ENCODE data around the gene FAM83E. TPM values are rescaled to one million over a fixed set of nuclear protein-coding genes. Genes with fewer than 3 reads are reported as not detected.
"Not testable (repeated sequence)": the region's sequence is repeated elsewhere in the genome, so short reads cannot be mapped to it uniquely, and the experiment has no call there.

FAM83E gene
- total RNA-seq (2014; rRNA removed; shearing (Covaris generic)), result not detected in 2 replicates

DNA sequence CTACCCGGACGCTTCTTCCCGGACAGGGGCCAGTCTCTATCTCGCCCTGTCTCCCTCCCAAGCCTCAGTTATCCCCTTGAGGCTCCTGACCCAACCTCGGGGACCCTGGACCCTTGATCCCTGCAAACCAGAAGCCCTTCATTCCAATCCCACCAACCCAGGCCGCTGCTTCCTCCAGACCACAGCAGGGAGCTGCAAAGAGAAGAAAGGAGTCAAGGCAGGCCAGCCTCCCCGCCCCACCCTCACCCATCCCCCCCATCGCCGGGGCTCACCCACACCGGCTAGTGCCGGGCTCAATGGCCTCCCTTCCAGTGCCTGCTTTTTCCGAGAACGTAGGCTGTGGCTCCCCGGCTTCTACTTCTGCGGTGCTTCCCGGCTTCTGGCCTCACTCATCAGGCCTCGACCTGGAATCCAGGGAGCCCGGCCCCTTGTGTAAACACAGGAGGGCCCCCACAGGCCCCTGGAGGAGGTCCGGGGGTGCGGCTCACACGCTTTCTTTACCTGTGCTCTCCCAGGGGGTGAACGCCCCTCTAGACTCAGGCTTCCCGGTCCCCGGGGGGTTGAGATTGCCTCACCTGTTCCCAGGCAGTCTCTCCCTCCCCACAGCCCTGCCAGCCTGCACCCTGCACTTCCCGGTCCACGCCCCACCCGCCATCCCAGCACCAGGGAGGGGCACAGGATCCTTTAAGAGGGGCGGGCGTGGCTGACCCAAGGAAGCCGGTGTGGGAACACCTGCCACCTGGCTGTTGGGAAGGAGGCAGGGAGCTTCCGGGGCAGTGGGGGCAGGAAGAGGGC is at the start of gene FAM83E:
Gene FAM83E, minus strand, starts transcription at position 641 of the 795 bp plus-strand sequence. CDS start 1,704 bp downstream, outside the sequence.
- DNase-seq (ENCODE audit: low read depth), result peak; percentile 46

DNA sequence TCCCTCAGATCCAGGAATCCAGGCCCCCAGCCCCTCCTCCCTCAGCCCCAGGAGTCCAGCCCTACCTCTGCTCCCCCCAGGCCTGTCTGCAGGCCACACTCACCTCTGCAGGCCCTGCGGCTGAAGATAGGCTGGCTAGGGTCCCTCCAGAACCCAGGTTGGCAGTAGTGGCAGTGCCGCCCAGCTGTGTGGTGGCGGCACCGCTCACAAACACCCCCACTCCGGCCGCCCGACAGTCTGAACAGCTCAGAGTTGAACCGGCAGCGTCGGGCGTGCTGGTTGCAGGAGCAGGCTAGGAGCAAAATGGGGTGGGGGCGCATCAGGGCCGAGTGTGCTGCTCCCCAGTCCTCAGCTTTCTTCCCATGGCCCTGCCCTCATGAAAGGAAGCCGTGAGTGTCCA is 49.6 kb upstream of the FAM83E start:
- DNase-seq (ENCODE audit: low read depth), result no peak

DNA sequence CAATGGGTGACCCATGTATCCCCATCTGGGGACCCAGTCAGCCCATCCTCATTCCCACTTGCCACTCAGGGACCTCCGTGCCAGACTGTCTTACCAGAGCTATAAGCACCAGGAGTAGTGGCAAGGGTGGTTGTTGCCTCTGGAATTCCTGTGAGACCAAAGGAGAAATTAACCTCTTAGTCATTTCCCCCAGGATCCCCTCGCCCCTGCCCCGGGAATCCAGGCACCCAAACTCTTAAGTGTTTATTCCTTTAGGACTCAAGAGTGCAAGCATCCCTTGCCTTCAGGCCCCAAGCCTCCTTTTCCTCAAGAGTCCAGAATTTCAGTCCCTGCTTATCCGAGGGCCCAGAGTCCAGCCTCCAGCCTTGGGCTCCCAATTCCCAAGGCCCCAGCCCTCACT is 48.8 kb upstream of the FAM83E start:
- DNase-seq (ENCODE audit: low read depth), result no peak

DNA sequence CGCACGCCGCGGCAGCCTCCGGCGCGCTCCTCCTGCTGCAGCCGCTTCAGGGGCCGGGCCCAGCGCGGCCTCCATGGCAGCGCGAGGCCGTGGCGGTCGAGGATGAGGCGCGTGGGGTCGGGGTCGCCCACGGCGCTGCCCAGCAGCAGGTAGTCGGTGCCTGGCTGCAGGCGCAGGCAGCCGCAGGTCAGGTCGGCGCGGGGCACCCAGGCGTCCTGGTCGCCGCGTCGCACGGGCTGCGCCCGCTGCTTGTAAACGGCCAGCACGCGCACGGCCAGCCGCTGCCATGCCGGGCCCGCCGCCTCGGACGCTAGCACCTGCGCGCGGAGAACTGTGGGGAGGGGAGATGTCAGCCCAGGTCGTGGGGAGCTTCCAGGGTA is 46.8 kb upstream of the FAM83E start:
- DNase-seq (ENCODE audit: low read depth), result no peak

DNA sequence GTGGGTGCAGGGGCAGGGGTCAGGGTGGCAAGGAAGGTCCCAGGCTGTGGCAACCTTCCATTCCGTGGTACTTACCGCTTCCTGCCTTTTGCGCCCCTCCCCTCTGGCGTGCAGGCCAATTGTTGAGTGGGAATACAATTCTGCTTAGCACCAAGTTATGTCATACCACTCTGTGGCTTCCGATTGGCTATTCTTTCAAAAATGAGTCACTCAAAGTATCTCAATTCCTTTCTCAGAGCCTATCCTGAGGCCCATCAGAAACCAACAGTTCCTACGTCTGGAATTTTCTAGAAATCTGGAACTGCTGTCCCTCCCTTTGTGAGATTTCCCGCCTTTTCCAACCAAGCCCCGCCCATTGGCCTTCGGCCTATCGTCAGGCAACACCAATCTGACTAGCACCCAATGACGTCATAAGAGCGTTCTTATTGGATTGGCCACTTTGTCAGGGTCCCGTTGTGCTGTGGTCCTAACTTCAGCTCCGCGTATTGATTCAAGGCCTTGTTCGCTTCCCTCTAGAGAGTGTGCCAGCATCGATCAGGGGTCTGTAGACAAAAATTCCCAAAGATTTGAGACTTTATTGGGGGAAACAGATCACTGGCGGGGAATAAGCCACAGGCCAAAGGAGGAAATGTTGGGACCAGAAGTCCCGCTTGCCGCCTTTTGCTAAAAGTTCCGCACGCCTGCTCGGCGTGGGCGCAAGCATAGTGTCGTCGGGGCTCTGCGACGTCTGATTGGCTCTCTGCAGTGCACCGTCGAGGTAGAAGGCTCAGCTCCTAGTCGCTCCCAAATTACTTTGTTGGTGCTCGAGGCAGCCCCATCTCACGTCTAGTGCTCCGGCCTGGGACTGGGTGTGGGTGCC is 46.2 kb upstream of the FAM83E start:
- peak; percentile 89 for DNase-seq (ENCODE audit: low read depth)

DNA sequence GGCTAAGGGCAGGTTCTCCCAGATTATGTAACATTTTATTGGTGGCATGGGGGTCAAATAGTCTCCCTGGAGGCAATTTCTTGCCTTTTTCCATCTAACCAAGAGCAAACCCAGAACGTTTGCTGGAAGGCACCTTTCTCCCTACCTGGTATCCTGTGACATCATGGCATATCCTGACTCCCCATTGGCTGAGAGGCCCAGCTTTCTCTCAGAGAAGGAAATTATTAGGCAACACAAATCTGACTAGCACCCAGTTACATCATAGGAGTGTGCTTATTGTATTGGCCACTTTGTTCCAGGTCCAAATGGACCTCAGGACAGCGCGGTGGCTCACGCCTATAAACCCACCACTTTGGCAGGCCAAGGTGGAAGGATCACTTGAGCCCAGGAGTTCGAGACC is 44.9 kb upstream of the FAM83E start:
- DNase-seq (ENCODE audit: low read depth), result no peak

DNA sequence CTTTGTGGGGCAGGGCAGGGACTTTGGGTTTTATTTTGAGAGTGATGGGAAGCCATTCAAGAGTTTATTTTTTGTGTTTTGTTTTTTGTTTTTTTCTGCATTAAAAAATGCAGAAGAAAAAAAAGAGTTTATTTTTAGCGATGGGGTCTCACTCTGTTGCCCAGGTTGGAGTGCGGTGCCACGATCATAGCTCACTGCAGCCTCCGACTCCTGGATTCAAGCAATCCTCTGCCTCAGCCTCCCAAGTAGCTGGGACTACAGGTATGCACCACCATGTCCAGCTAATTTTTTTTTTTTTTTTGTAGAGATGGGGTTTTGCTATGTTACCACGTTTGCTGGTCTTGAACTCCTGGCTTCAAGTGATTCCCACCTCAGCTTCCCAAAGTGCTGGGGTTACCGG is 43.6 kb upstream of the FAM83E start:
- DNase-seq (ENCODE audit: low read depth), result no peak

DNA sequence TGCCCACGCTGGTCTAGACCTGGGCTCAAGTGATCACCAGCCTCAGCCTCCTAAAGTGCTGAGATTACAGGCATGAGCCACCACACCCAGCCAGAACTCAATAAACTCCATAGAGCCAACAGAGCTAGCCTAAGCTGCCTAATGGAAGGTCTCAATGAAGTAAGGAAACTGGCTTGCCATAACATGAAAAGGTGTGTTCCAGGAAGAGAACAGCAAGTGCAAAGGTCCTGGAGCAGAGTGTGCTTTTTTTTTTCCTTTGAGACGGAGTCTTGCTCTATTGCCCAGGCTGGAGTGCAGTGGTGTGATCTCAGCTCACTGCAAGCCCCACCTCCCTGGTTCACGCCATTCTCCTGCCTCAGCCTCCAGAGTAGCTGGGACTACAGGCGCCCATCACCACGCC is 43.0 kb upstream of the FAM83E start:
- DNase-seq (ENCODE audit: low read depth), result not testable (repeated sequence)

DNA sequence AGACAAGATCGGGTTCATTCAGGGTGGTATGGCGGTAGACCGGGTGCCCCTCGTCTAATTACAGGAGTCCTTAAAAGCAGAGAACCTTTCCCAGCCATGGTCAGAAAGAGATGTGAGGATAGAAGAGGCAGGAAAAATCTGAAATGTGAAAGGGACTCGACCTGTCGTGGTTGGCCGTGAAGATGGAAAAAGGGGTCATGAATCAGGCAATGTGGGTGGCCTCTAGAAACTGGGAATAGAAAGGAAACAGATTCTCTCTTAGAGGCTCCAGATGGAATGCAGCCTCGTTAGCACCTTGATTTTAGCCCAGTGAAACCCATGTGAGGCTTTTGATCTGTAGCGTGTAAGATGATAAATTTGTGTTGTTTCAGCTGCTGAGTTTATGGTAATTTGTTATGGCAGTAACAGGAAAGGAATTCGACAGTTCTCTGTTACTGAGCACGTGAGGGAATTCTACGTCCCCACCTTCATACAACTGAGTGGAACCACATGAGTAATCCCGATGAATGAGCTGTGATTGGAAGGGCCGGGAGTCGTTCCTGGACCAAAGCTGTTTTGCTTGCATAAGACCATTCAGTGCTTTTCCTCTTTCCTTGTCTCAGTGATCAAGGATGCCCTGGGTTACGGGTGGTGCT is 42.1 kb upstream of the FAM83E start:
- peak; percentile 71 for DNase-seq (ENCODE audit: low read depth)

DNA sequence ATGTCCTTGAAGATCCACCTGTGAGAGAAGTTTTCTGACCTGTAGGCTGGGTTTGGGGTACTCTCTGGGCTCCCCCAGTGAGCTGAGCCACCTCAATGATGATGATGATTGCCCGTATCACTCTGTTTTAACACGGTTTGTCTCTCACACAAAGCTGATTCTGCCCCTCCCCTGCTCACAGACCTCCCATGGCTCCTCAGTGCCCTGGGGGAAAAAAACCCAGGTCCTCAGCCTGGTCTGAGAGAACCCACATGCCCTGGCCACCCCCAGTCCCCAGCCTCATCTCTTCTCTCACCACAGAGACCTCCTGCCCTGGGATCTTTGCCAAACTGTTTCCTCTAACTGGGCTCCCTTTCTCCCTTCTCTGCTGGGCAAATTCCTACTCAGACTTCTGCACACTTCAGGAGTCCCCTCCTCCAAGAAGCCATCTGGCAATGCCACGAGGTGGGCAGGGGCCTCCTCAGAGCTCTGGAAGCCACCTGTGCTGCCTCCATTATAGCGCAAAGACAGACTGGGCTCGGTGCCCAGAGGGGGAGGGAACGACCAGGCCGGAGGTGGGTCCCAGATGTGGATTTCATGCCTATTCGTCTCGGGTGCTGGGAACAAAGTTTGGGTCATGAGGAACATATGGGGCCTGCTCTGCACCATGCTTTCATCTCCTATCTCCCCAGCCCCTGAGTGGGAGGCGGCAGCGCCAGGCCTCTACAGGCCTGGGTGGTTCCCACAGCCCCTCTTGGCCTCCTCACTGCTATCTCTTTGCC is 39.6 kb upstream of the FAM83E start:
- DNase-seq (ENCODE audit: low read depth), result peak; percentile 4

DNA sequence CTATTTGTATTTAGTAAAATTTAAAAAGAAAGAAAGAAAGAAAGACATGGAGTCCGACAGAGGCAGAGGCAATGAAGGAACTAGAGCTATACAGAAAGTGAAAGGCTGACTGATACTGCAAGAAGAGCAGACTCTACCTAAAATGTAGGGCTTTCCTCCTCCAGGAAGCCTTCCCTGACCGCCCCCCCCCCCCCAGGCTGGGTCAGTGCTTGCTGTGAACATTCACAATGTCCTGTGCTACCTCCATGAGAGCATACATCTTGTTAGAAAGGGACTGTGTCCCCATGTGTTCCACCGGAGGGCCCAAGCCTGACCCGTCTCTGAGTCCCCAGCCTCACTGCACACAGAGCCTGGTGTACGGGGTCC is 36.8 kb upstream of the FAM83E start:
- DNase-seq (ENCODE audit: low read depth), result no peak

DNA sequence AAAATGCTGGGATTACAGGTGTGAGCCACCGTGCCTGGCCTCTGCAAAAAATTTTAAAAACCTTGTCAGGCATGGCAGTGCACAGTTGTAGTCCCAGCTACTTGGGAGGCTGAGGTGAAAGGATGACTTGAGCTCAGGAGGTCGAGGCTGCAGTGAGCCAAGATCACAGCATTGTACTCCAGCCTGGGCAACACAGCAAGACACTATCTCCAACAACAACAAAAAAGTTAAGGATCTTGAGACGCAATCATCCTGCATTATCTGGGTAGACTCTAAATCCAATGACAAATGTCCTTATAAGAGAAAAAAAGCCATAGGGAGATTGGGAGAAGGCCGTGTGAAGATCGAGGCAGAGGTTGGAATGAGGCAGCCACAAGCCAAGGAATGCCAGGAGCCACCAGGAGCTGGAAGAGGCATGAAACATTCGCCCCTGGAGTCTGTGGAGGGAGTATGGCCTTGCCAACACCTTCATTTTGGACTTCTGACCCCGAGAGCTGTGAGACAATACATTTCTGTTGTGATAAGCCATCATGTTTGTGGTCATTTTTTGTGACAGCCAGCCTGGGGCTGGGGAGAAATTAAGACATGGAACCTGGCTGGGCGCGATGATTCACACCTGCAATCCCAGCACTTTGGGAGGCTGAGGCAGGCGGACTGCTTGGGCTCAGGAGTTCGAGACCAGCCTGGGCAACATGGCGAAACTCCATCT is 36.3 kb upstream of the FAM83E start:
- DNase-seq (ENCODE audit: low read depth), result no peak

DNA sequence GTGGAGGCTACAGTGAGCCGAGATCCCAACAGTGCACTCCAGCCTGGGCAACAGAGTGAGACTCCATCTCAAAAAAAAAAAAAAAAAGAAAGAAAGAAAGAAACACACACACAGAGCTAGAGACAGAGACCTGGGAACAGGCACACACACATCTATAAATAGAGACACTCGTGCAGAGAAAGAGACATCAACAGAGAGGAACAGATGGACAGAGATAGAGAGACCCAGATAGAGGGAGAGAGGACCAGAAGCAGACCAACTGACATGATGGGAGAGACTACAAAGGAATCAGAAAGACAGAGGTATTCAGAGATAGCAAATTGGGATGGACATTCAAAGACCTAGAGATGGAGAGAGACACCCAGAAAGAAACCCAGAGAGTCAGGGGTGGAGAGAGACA is 33.3 kb upstream of the FAM83E start:
- DNase-seq (ENCODE audit: low read depth), result no peak

DNA sequence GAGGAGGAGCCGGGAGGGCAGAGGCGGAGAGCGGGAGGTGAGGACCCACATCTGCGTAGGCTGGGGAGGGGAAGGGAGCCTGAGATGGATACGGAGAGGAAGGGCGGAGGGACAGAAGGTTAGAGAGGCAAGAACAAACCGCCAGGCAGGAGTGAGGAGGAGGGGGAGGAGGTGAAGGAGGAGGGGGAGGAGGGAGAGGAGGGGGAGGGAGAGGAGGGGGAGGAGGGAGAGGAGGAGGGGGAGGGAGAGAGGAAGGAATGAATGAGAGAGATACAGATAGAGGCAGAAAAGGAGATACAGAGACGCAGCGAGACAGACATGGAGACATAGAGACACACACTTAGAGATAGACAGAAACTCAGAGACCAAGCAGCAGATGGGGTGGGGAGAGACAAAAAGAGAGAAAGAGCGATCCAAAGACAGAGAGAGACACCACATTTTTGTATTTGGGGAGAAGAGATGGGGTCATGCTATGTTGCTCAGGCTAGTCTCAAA is 31.9 kb upstream of the FAM83E start:
- DNase-seq (ENCODE audit: low read depth), result no peak

DNA sequence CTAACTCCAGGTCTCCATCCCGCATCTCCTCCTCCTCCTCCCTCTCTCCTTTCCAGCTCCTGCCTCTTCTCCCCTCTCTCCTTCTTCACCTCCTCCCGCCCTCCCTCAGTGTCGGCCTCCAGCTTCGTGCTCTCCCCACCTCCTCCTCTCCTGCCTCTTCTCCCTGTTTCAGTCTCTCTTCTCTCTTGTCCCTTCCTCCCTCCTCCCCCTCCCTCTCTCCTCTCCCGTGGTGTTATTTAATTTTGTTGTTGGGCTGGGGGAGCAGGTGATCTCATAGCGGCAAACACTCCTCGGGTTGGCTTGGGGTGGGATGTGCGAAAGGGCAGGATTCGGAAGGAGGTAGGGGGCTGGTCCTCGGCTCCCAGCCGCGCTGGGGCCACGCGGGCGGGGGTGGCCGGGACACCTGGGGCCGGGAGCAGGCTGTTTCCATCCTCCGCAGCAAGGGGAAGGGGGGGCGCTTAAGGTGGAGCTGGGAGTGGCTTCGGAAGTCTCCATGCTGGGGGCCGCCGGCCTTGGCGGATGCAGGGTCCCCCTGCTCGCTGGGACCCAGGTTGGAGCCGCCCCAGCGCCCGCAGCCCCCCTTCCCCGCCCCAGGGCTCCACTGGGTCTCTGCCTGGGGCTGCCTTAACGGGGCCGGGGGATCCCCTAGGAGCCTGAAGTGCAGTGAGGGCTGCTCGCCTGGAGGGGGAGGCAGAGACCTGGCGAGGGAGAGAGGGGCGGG is 31.3 kb upstream of the FAM83E start, which contains the start of gene CA11:
Gene CA11, minus strand, starts transcription at position 187 of the 721 bp plus-strand sequence. CDS start 555 bp downstream, outside the sequence.
- DNase-seq (ENCODE audit: low read depth), result peak; percentile 91

DNA sequence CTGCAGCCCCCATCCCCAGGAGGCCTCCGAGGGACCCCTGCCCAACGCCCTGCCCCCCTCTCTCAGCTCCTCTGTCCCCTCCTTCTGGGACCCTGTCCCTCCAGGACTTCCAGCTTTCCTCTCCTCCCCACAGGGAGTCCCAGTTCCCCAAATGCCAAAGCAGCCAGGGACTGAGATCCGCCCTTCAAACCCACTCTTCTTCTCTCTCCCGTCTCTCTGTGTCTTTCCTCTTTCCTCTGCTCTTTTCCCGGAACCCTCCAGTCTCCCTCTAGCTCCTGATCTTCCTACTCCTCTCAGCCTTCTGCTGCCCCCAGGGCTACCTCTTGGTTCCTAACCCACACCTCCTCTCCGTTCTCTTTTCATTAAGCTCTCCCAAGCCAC is 30.7 kb upstream of the FAM83E start:
- no peak for DNase-seq (ENCODE audit: low read depth)

DNA sequence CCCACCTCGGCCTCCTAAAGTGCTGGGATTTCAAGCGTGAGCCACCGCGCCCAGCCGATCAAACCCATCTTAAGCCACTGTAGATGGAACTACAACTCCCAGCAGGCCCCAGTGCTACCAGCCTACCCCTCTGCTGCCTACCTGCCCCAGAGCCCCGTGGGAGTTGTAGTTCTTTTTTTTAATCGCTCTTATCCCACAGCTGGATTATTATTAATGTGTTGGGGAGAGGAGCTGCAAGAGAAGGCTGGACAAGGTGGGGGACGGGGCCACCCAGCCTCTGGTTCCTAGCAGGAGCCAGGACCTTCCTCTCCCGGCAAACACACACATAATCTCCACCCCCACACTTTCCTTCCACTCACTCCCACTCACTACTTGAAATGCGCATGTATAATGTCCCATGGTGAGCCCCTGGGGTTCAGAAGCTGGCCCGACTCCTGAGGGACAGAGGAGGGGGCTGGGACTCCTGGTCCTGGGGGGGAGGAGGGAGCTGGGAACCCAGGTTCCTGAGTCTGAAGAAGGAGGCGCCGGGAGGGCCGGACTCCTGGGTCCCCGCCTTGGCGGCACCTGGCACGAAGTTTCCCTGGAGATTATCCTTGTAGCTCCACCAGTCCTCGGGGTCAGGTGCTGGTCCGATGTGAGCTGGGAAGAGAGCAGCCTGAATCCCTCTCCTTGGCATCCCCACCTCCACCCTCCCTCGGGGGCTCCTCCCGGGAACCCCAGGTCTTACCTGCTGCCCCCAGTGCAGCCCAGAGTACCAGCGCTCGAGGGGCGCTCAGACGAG is 30.2 kb upstream of the FAM83E start:
- DNase-seq (ENCODE audit: low read depth), result peak; percentile 76

DNA sequence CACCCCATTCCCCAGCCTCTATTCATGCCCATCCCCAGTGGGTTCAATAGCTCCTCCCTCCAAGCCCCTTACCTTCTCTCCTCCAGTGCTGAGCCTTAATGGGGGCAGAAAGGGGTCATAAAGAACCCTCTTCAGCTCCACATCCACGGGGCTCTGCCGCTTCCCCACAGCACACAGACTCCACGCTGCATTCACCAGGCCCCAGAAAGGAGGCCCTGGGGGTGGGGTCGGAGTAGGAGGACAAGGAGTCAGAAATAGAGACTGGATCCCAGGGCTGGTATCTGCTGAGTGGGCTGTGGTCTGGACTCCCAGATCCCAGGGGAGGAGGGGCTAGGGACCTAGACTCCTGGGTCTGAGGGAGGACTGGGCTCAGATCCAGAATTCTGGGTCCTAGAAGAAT is 29.5 kb upstream of the FAM83E start:
- DNase-seq (ENCODE audit: low read depth), result no peak

DNA sequence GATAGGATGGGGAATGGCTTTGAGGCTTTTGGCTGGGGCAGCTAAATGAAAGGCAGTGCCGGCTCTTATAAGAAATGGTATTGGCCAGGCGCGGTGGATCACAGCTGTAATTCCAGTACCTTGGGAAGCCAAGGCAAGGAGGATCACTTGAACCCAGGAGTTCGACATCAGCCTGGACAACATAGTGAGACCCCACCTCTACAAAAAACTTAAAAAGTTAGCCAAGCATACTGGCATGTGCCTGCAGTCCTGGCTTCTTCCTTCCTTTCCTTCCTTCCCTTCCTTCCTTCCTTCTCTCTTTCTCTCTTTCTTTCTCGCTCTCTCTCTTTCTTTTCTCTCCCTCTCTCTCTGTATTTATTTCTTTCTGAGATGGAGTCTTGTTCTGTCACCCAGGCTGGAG is 28.0 kb upstream of the FAM83E start:
- DNase-seq (ENCODE audit: low read depth), result no peak
